ENCODE measurements around the gene MRPL51. TPM values are rescaled to one million over a fixed set of nuclear protein-coding genes. Genes with fewer than 3 reads are reported as not detected.
"Not testable (repeated sequence)": the region's sequence is repeated elsewhere in the genome, so short reads cannot be mapped to it uniquely, and the experiment has no call there.

The MRPL51 gene
- total RNA-seq, 1 experiment from 2014 or later, result 265 TPM

- Histone ChIP-seq H3K4me1 (ENCODE audit: control insufficient read depth in 1 of 2, insufficient read depth in 2 of 2, low read length in 2 of 2) (peaks cover 0 to 7% of the 10 kb centered on the region in 2 experiments; a peak in 3 of 4 replicates), H3K9me2 (ENCODE audit: insufficient read depth) (no peaks in the 10 kb centered on the region), H3K27me3 (ENCODE audit: insufficient read depth, low read length) (no peaks in the 10 kb centered on the region), H3K4me2 (ENCODE audit: low read length) (no peak overlapping the region), H3K79me2 (ENCODE audit: insufficient read depth, low read length) (no peaks in the 10 kb centered on the region), H2AFZ (ENCODE audit: low read depth, low read length, poor library complexity, severe bottlenecking) (no peak overlapping the region), H3K9ac (ENCODE audit: low read length) (no peak overlapping the region), H4K20me1 (ENCODE audit: insufficient read depth) (no peaks in the 10 kb centered on the region), H3K36me3 (ENCODE audit: control insufficient read depth in 1 of 2, insufficient read depth in 2 of 2, low read length in 2 of 2) (no peaks in the 10 kb centered on the region), H3K27ac (ENCODE audit: low read depth, low read length) (no peak overlapping the region), H3K9me3 (ENCODE audit: control insufficient read depth in 1 of 2, insufficient read depth in 1 of 2, low read depth in 1 of 2, low read length in 2 of 2) (no peaks in the 10 kb centered on the region), H3K4me3 (replicated peaks in 1 of 2; ENCODE audit: low read depth in 1 of 2, low read length in 2 of 2) (no peak overlapping the region)
- DNase-seq (ENCODE audit: low read depth, low spot score) (no peak), ATAC-seq (no peak)
- no TSS peak for BruUV-seq (replicated peaks)
- TF ChIP-seq, protein P1, sequence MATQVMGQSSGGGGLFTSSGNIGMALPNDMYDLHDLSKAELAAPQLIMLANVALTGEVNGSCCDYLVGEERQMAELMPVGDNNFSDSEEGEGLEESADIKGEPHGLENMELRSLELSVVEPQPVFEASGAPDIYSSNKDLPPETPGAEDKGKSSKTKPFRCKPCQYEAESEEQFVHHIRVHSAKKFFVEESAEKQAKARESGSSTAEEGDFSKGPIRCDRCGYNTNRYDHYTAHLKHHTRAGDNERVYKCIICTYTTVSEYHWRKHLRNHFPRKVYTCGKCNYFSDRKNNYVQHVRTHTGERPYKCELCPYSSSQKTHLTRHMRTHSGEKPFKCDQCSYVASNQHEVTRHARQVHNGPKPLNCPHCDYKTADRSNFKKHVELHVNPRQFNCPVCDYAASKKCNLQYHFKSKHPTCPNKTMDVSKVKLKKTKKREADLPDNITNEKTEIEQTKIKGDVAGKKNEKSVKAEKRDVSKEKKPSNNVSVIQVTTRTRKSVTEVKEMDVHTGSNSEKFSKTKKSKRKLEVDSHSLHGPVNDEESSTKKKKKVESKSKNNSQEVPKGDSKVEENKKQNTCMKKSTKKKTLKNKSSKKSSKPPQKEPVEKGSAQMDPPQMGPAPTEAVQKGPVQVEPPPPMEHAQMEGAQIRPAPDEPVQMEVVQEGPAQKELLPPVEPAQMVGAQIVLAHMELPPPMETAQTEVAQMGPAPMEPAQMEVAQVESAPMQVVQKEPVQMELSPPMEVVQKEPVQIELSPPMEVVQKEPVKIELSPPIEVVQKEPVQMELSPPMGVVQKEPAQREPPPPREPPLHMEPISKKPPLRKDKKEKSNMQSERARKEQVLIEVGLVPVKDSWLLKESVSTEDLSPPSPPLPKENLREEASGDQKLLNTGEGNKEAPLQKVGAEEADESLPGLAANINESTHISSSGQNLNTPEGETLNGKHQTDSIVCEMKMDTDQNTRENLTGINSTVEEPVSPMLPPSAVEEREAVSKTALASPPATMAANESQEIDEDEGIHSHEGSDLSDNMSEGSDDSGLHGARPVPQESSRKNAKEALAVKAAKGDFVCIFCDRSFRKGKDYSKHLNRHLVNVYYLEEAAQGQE (IDR thresholded peaks at IDR 0.05; ENCODE audit: low read depth), result no peak
- no peak for TF ChIP-seq ATF3 (IDR thresholded peaks at IDR 0.05)
- TF ChIP-seq FOSL1 (IDR thresholded peaks at IDR 0.05; ENCODE audit: low read depth), result no peak
- no peak for TF ChIP-seq ZNF274 (IDR thresholded peaks at IDR 0.05; ENCODE audit: low read depth, low read length)
- TF ChIP-seq EZH2 (IDR thresholded peaks at IDR 0.05), result no peak
- TF ChIP-seq ELF1 (IDR thresholded peaks at IDR 0.05; ENCODE audit: borderline replicate concordance, low read depth), result no peak
- no peak for TF ChIP-seq SRF (IDR thresholded peaks at IDR 0.05; ENCODE audit: low read depth)
- TF ChIP-seq EZH2phosphoT487 (IDR thresholded peaks at IDR 0.05; ENCODE audit: borderline replicate concordance), result no peak
- TF ChIP-seq EGR1 (IDR thresholded peaks at IDR 0.05; ENCODE audit: low read depth), result no peak
- TF ChIP-seq, protein P2, sequence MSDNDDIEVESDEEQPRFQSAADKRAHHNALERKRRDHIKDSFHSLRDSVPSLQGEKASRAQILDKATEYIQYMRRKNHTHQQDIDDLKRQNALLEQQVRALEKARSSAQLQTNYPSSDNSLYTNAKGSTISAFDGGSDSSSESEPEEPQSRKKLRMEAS (IDR thresholded peaks at IDR 0.05), result no peak
- no peak for TF ChIP-seq RAD21 (IDR thresholded peaks at IDR 0.05; ENCODE audit: low read depth)
- intact Hi-C loops (cut with micrococcal nuclease), result no loop called here
- POLR2A ChIA-PET, result no interaction called here
- CTCF ChIA-PET, result no interaction called here
- RAD21 ChIA-PET (ENCODE audit: low non-redundant PET in 1 of 2, low total read pairs in 2 of 2, uncharacterized antibody in 2 of 2, unreplicated experiment in 2 of 2), result no interaction called here
These were observed 16.6 kb downstream of the MRPL51 start for GRCh38 chr12:6476489-6476888.

- RAD21 ChIA-PET (ENCODE audit: low non-redundant PET in 1 of 2, low total read pairs in 2 of 2, uncharacterized antibody in 2 of 2, unreplicated experiment in 2 of 2); H4K20me1 ChIP-seq (ENCODE audit: insufficient read depth); H3K4me3 ChIP-seq (replicated peaks in 1 of 2; ENCODE audit: low read depth in 1 of 2, low read length in 2 of 2); H3K27ac ChIP-seq (ENCODE audit: low read depth, low read length); DNase-seq (ENCODE audit: low read depth, low spot score); H3K27me3 ChIP-seq (ENCODE audit: insufficient read depth, low read length); H3K9me3 ChIP-seq (ENCODE audit: control insufficient read depth in 1 of 2, insufficient read depth in 1 of 2, low read depth in 1 of 2, low read length in 2 of 2); POLR2A ChIA-PET; H2AFZ ChIP-seq (ENCODE audit: low read depth, low read length, poor library complexity, severe bottlenecking); H3K9me2 ChIP-seq (ENCODE audit: insufficient read depth); H3K36me3 ChIP-seq (ENCODE audit: control insufficient read depth in 1 of 2, insufficient read depth in 2 of 2, low read length in 2 of 2); H3K9ac ChIP-seq (ENCODE audit: low read length); H3K4me2 ChIP-seq (ENCODE audit: low read length); H3K79me2 ChIP-seq (ENCODE audit: insufficient read depth, low read length); BruUV-seq (replicated peaks); CTCF ChIA-PET; intact Hi-C loops (cut with micrococcal nuclease); ATAC-seq: not testable (repeated sequence)
- H3K4me1 ChIP-seq (ENCODE audit: control insufficient read depth in 1 of 2, insufficient read depth in 2 of 2, low read length in 2 of 2), result peaks cover 5 to 14% of the 10 kb centered on the region in 2 experiments
These were observed 17.7 kb downstream of the MRPL51 start for GRCh38 chr12:6475233-6475975.

Measured in HCT116 (cell line).